NCI-H774 (cell line): ENCODE results near the gene CEP78.
"Not testable (repeated sequence)": the region's sequence is repeated elsewhere in the genome, so short reads cannot be mapped to it uniquely, and the experiment has no call there.

Source experiments
- DNase-seq: peaks from one replicate; lab custom pipeline; 2025; lab: John Stamatoyannopoulos, UW

CEP78 gene

GRCh38 chr9:78235256-78235761, 566 bp upstream of the CEP78 start:
- no peak for DNase-seq

DNA sequence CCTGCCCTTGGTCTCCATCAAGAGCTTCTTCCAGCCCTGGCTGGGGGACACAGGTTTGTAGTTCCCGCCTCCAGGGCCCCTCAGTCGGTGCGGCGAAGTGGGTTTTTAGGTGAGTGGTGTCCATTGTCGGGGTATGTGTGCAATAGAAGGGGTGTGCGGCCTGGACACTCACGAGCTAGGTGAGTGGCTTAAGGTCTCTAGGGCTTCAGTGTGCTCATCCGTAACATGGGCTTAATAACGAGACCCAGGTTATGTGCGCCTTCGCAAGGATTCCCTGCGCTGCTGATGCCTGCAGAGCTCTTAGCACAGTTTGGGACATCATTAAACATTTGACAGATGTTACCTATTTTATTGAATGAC, 656 bp downstream of the CEP78 start:
- no peak for DNase-seq

GRCh38 chr9:78238046-78239038, 2.5 kb downstream of the CEP78 start:
- DNase-seq: no peak

- DNase-seq: no peak
Observed at GRCh38 chr9:78239506-78239905, 3.6 kb downstream of the CEP78 start.

- DNase-seq: no peak
Observed at GRCh38 chr9:78242041-78242440, 6.2 kb downstream of the CEP78 start.

GRCh38 chr9:78243130-78243529, 7.3 kb downstream of the CEP78 start:
- no peak for DNase-seq

DNA sequence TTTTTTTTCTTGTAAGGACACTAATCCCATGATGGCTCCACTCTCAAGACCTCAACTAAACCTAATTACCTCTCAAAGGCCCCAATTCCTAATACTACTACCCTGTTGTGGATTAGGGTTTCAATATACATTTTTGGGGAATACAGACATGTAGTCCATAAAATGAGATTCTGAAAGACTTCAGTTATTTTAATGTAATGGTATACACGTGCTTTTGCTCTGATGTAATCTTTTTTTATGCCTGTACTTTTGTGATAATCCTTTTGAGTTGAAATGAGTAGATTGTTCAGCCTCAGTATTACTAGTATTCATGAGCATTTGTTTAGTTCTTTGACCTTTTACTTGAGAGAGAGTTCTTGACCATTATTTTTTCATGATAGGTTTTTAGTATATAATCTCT, 9.5 kb downstream of the CEP78 start:
- no peak for DNase-seq

DNA sequence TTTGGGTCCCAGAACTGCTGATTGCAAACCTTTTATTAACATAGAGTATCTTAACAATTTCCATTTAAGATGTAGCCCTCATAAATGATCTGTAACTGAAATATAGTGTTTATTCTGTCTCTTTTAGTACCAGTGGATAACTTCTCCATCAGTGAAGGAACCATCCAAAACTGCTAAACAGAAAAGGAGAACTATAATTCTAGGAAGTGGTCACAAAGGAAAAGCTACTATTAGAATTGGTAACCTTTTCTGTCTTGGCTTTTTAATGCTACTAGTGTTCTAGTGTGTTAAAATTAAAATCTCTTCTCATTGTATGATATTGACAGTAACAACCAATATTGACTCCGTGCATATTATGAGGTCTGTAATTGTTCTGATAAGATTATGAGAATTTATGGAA, 12.8 kb downstream of the CEP78 start:
- no peak for DNase-seq

- no peak for DNase-seq
Observed at GRCh38 chr9:78249542-78249941, 13.7 kb downstream of the CEP78 start.

GRCh38 chr9:78252616-78253015, 16.7 kb downstream of the CEP78 start:
- no peak for DNase-seq

DNA sequence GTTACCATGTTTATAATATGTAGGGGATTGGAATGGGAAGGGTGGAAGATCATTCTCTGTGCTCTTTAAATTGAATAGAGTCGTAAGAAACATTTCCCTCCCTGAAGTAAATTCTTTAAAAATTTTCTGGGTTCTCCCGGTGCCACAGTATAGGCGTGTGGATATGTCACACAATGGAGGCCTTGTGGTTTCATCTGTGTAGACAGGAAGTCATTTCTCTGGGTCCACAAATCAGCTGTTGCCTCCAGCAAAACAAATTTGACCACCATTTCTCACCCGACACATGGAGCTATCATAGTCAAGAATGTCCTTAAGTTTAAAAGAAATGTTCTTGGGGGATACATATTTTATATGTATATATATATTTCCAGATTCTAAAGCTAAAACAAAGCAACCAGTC, 17.4 kb downstream of the CEP78 start:
- DNase-seq: no peak

DNA sequence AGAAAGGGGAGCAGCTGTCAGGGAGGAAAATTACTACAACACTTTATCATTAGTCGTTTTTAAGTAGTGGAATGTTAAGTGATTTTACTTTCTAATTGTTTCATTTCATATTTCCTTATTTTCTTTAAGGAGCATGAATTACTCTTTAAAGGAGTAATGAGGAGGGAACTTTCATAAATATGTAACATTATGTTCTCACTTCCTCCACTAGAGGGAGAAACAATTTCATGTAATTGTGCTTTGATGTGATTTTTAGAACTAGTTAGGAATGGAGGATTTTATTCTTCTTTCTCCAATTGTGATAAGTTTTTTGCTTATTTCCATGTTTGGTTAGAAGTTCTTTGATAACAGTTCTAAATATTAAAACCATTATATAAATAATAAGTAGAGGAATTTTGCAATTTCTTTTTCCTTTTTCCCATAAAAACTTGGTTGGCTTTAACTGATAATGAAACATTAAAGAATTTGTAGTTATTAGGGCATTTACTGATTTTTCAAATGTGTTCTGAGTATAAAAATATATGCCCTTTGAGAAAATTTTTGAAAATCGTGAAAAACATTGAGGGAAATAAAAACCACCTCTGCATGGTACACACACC, 25.6 kb downstream of the CEP78 start:
- DNase-seq: peak; percentile 13

DNA sequence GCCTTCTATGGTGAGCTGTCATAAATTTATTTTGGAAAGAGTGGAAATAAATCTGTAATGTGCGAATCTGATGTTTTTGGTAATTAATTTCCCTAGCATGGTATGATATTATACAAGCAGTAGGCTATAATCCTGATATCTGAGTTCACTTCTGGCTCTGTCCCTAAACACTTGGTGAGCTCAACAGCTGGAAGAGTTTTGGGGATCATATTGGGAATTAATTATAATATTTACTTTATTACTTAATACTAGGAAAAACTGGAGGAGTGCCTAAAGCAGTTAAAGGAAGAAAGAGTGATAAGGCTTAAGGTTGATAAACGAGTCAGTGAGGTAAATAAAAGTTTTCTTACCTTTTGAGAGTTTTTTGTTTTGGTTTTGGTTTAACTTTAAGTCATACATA, 26.8 kb downstream of the CEP78 start:
- DNase-seq: no peak

- no peak for DNase-seq
Observed at GRCh38 chr9:78267889-78268288, 32.0 kb downstream of the CEP78 start.

GRCh38 chr9:78269784-78270183, 33.9 kb downstream of the CEP78 start:
- no peak for DNase-seq

- DNase-seq: no peak
Observed at GRCh38 chr9:78272307-78272706, 36.4 kb downstream of the CEP78 start.

DNA sequence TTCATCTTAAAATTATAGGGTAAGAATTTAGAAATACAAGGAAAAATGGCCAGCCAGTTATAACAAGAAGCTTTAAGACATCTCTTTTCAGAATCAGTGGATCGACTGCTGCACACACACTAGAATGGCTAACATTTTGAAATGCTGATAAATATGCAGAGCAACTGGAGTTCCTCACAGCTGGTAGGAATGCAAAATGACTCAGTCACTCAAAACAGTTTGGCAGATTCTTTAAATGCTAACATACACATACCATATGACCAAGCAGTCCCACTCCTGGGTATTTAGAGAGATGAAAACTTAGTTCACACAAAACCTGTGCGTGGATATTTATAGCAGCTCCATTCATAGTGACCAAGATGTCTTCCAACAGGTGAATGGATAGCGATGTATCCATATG, 37.9 kb downstream of the CEP78 start:
- no peak for DNase-seq

DNA sequence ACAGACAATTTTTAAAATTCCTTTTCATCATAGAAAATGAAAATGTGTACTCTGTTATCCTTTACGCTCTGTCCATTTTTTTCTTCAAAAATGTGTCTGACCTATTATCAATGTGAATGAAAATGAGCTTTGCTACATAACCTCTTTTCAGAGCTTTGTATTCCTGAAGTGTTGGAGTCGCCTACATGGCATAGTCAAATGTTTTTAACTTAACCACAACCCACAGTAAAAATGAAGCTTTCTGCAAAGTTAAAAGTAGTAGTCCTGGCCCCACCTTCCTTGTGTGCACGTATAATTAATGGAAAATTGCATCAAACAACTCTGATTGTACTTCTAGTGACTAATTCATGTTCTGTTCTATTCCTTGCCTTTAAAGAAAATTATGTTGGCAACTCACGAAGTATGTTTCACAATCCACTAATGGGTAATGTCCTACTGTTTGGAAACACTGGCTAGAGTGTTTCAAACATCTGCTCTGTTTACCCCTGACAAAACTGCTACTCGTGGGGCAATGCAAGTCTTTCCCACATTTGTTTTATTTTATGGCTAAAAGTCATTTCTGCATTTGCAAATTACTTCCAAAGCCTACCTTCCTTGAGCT, 42.4 kb downstream of the CEP78 start:
- DNase-seq: no peak

- no peak for DNase-seq
Observed at GRCh38 chr9:78278801-78279200, 42.9 kb downstream of the CEP78 start.

- DNase-seq: no peak
Observed at GRCh38 chr9:78280982-78281668, 45.2 kb downstream of the CEP78 start.

GRCh38 chr9:78284181-78284580, 48.3 kb downstream of the CEP78 start:
- DNase-seq: not testable (repeated sequence)

DNA sequence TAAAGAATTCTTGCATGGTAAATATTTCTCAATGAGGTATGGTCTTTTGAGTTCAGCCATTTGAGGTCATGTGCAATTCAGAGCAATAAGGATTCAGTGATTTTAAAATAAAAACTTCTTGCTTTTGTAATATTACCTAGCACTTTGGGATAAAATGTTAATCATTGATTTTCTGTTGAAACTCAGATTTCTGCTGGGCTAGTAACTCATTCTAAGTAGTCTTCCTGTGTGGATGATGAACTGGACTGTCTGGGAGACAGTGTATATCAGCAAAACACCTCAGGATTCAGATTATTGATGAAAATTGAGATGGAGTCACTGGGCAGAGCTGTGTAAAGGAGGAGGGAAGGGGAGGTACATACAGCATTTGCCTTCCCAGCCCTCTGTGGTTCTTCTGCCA, 50.2 kb downstream of the CEP78 start:
- no peak for DNase-seq
